Astrocyte (in vitro differentiated cells and primary cell): ENCODE results near the gene SOHLH2. TPM values are rescaled to one million over a fixed set of nuclear protein-coding genes. Genes with fewer than 3 reads are reported as not detected.

ENCODE experiments used
- DNase-seq: peaks from one replicate; pipeline ENCODE4 v3.0.0-alpha.2; 2010; ENCODE audit warnings: low read depth
- FAIRE-seq: peaks from 2 replicates; lab custom pipeline; 2011; peaks lifted over from hg19 to GRCh38; lab: Jason Lieb, UNC
- H2AFZ ChIP-seq: 2 replicates; pipeline ENCODE4 v1.6.0; 2012; ENCODE audit warnings: low read depth, low read length, inconsistent platforms
- H3K27ac ChIP-seq: 2 replicates; pipeline ENCODE4 v1.5.1; 2011; ENCODE audit warnings: low read depth, low read length, inconsistent platforms
- H3K27me3 ChIP-seq: 2 replicates; pipeline ENCODE4 v1.6.0; 2011; ENCODE audit warnings: low read length, inconsistent platforms; ENCODE audit not compliant: insufficient read depth
- H3K36me3 ChIP-seq: 2 replicates; pipeline ENCODE4 v1.5.1; 2011; ENCODE audit warnings: low read length, inconsistent platforms; ENCODE audit not compliant: insufficient read depth
- H3K4me1 ChIP-seq: 2 replicates; pipeline ENCODE4 v1.5.1; 2011; ENCODE audit warnings: low read length, inconsistent platforms; ENCODE audit not compliant: insufficient read depth
- H3K4me2 ChIP-seq: 2 replicates; pipeline ENCODE4 v1.6.0; 2012; ENCODE audit warnings: low read length, inconsistent platforms
- H3K4me3 ChIP-seq: 2 replicates; pipeline ENCODE4 v1.5.1; 2011; ENCODE audit warnings: low read depth, mild to moderate bottlenecking, low read length, inconsistent platforms; ENCODE audit not compliant: insufficient read depth
- H3K79me2 ChIP-seq: 2 replicates; pipeline ENCODE4 v1.6.0; 2012; ENCODE audit warnings: mild to moderate bottlenecking, low read length, inconsistent platforms; ENCODE audit not compliant: insufficient read depth
- H3K9ac ChIP-seq: 2 replicates; pipeline ENCODE4 v1.6.0; 2012; ENCODE audit warnings: mild to moderate bottlenecking, low read length, inconsistent platforms
- H3K9me3 ChIP-seq: 2 replicates; pipeline ENCODE4 v1.5.1; 2012; ENCODE audit warnings: low read depth, mild to moderate bottlenecking, low read length, inconsistent platforms; ENCODE audit not compliant: insufficient read depth
- H4K20me1 ChIP-seq: 2 replicates; pipeline ENCODE4 v1.6.0; 2012; ENCODE audit warnings: low read length, inconsistent platforms; ENCODE audit not compliant: insufficient read depth
- H3K27ac Mint-ChIP-seq: one replicate; pipeline ENCODE4 v1.8.0; 2021; ENCODE audit warnings: mild to moderate bottlenecking, mixed read lengths; ENCODE audit not compliant: unreplicated experiment
- H3K27me3 Mint-ChIP-seq: one replicate; pipeline ENCODE4 v1.8.0; 2021; ENCODE audit warnings: low read depth, mixed read lengths; ENCODE audit not compliant: unreplicated experiment
- H3K36me3 Mint-ChIP-seq: one replicate; pipeline ENCODE4 v1.8.0; 2021; ENCODE audit warnings: low read depth, mixed read lengths; ENCODE audit not compliant: unreplicated experiment
- H3K4me1 Mint-ChIP-seq: one replicate; pipeline ENCODE4 v1.8.0; 2021; ENCODE audit warnings: low read depth, mixed read lengths; ENCODE audit not compliant: unreplicated experiment
- H3K4me3 Mint-ChIP-seq: one replicate; pipeline ENCODE4 v1.8.0; 2021; ENCODE audit warnings: mild to moderate bottlenecking, moderate library complexity, mixed read lengths; ENCODE audit not compliant: unreplicated experiment
- H3K9me3 Mint-ChIP-seq: one replicate; pipeline ENCODE4 v1.8.0; 2021; ENCODE audit warnings: mild to moderate bottlenecking, mixed read lengths; ENCODE audit not compliant: unreplicated experiment
- CTCF ChIP-seq: IDR thresholded peaks from 2 replicates; pipeline ENCODE4 v1.5.1; 2011; ENCODE audit warnings: low read depth, mild to moderate bottlenecking, inconsistent platforms, low read length, moderate library complexity; ENCODE audit not compliant: insufficient read depth
- EZH2 ChIP-seq: IDR thresholded peaks from 2 replicates; pipeline ENCODE4 v1.6.1; 2012; ENCODE audit warnings: mild to moderate bottlenecking, low read length, inconsistent platforms; ENCODE audit not compliant: insufficient read depth
- total RNA-seq: library from RNA; stranded (reverse); gene quantifications from 2 replicates; pipeline ENCODE4 v1.2.1, GENCODE V29; 2021

SOHLH2 gene
- total RNA-seq, 1 donor from 2014 or later: not detected

- H3K4me2 ChIP-seq: no peak overlapping the region
- H3K4me3 Mint-ChIP-seq: no peak overlapping the region
These were observed 16.9 kb upstream of the SOHLH2 start for GRCh38 chr13:36231236-36231635.

GRCh38 chr13:36224730-36225129 lies 10.4 kb upstream of the SOHLH2 start:
- H3K79me2 ChIP-seq: no peaks in the 10 kb centered on the region
- no peak overlapping the region for H3K27ac Mint-ChIP-seq
- no peak overlapping the region for H3K27ac ChIP-seq
- no peaks in the 10 kb centered on the region for H3K4me1 ChIP-seq
- H3K36me3 Mint-ChIP-seq: no peaks in the 10 kb centered on the region
- no peak overlapping the region for H3K4me2 ChIP-seq
- H3K36me3 ChIP-seq: no peaks in the 10 kb centered on the region
- TF ChIP-seq CTCF: no peak
- no peak for TF ChIP-seq EZH2
- H3K9me3 ChIP-seq: peaks cover 4% of the 10 kb centered on the region
- no peak overlapping the region for H3K4me3 ChIP-seq
- H3K27me3 ChIP-seq: no peaks in the 10 kb centered on the region
- H3K27me3 Mint-ChIP-seq: no peaks in the 10 kb centered on the region
- no peak overlapping the region for H2AFZ ChIP-seq
- no peak for DNase-seq
- H3K4me1 Mint-ChIP-seq: no peaks in the 10 kb centered on the region
- peaks cover 15% of the 10 kb centered on the region for H3K9me3 Mint-ChIP-seq
- H4K20me1 ChIP-seq: no peaks in the 10 kb centered on the region
- FAIRE-seq: no peak
- H3K9ac ChIP-seq: no peak overlapping the region
- H3K4me3 Mint-ChIP-seq: no peak overlapping the region

More at GRCh38 chr13:36231236-36231635, 16.9 kb upstream of the SOHLH2 start:
- Mint-ChIP-seq H3K4me1 (no peaks in the 10 kb centered on the region), H3K36me3 (no peaks in the 10 kb centered on the region), H3K9me3 (peaks cover 3% of the 10 kb centered on the region), H3K27ac (no peak overlapping the region), H3K27me3 (no peaks in the 10 kb centered on the region)
- no peaks in the 10 kb centered on the region for H3K27me3 ChIP-seq
- H3K27ac ChIP-seq: no peak overlapping the region
- FAIRE-seq: no peak
- no peaks in the 10 kb centered on the region for H4K20me1 ChIP-seq
- H3K79me2 ChIP-seq: no peaks in the 10 kb centered on the region
- H3K9ac ChIP-seq: no peak overlapping the region
- TF ChIP-seq EZH2: no peak
- no peak for TF ChIP-seq CTCF
- no peak overlapping the region for H2AFZ ChIP-seq
- H3K9me3 ChIP-seq: no peaks in the 10 kb centered on the region
- H3K36me3 ChIP-seq: no peaks in the 10 kb centered on the region
- no peaks in the 10 kb centered on the region for H3K4me1 ChIP-seq
- no peak overlapping the region for H3K4me3 ChIP-seq
- no peak for DNase-seq

- no peak overlapping the region for H3K27ac ChIP-seq
- H3K4me1 Mint-ChIP-seq: peaks cover 3% of the 10 kb centered on the region
- no peaks in the 10 kb centered on the region for H3K27me3 ChIP-seq
- no peaks in the 10 kb centered on the region for H3K4me1 ChIP-seq
- H3K27ac Mint-ChIP-seq: no peak overlapping the region
- H4K20me1 ChIP-seq: no peaks in the 10 kb centered on the region
- no peaks in the 10 kb centered on the region for H3K27me3 Mint-ChIP-seq
- no peaks in the 10 kb centered on the region for H3K36me3 Mint-ChIP-seq
- H3K4me3 Mint-ChIP-seq: no peak overlapping the region
- no peak for TF ChIP-seq EZH2
- TF ChIP-seq CTCF: no peak
- H3K79me2 ChIP-seq: no peaks in the 10 kb centered on the region
- peaks cover 9% of the 10 kb centered on the region for H3K9me3 Mint-ChIP-seq
- no peak overlapping the region for H3K4me2 ChIP-seq
- H2AFZ ChIP-seq: no peak overlapping the region
- no peaks in the 10 kb centered on the region for H3K36me3 ChIP-seq
- H3K4me3 ChIP-seq: no peak overlapping the region
- no peak for FAIRE-seq
- DNase-seq: no peak
- H3K9me3 ChIP-seq: no peaks in the 10 kb centered on the region
- no peak overlapping the region for H3K9ac ChIP-seq
These were observed 5.5 kb upstream of the SOHLH2 start for GRCh38 chr13:36219883-36220282.
